CD8-positive, alpha-beta memory T cell (primary cell): ENCODE results near the gene DPM1. TPM values are rescaled to one million over a fixed set of nuclear protein-coding genes. Genes with fewer than 3 reads are reported as not detected.
A peak's percentile ranks its signal among the peaks of the same experiment; 100 is the strongest.

Source experiments
- CTCF ChIA-PET: fragments of 350-600 bp; sonication (Branson Sonifier 250); formaldehyde crosslinking; loops from one replicate; lab custom pipeline; 2021; ENCODE audit warnings: antibody characterized with exemption; lab: Charles Lee
- POLR2A ChIA-PET: fragments of 350-600 bp; sonication (Branson Sonifier 250); formaldehyde crosslinking; loops from one replicate; lab custom pipeline; 2021; ENCODE audit warnings: antibody characterized with exemption; lab: Charles Lee
- DNase-seq, 5 donors: peaks; one replicate each; pipeline versions ENCODE4 v3.0.0 to v3.0.0-alpha.2; 2020 to 2022; ENCODE audit warnings: mixed read lengths in 1 of 5
- H3K27ac ChIP-seq: one replicate; pipeline ENCODE4 v1.7.0; 2013; ENCODE audit warnings: low read depth, mild to moderate bottlenecking, low read length, moderate library complexity
- H3K27me3 ChIP-seq: 2 replicates; pipeline ENCODE4 v1.7.0; 2013; ENCODE audit warnings: low read length, mild to moderate bottlenecking; ENCODE audit not compliant: insufficient read depth, poor library complexity, severe bottlenecking
- H3K36me3 ChIP-seq: 2 replicates; pipeline ENCODE4 v1.7.0; 2013; ENCODE audit warnings: mild to moderate bottlenecking, low read length, moderate library complexity; ENCODE audit not compliant: insufficient read depth
- H3K4me1 ChIP-seq: 2 replicates; pipeline ENCODE4 v1.7.0; 2013; ENCODE audit warnings: mild to moderate bottlenecking, low read length, moderate library complexity; ENCODE audit not compliant: insufficient read depth
- H3K4me3 ChIP-seq: 2 replicates; pipeline ENCODE4 v1.7.0; 2013; ENCODE audit warnings: mild to moderate bottlenecking, low read length
- H3K9me3 ChIP-seq: 2 replicates; pipeline ENCODE4 v1.7.0; 2013; ENCODE audit warnings: mild to moderate bottlenecking, low read length
- H3K27ac Mint-ChIP-seq, 8 donors: one replicate each; pipeline ENCODE4 v1.8.0; 2020 to 2021; ENCODE audit warnings: mixed read lengths in 8 of 8, mild to moderate bottlenecking in 6 of 8, inconsistent platforms in 3 of 8, moderate library complexity in 3 of 8
- H3K27me3 Mint-ChIP-seq, 2 donors: one replicate each; pipeline ENCODE4 v1.8.0; 2020 to 2021; ENCODE audit warnings: mixed read lengths in 2 of 2, mild to moderate bottlenecking in 1 of 2, moderate library complexity in 1 of 2
- H3K36me3 Mint-ChIP-seq, 3 donors: one replicate each; pipeline ENCODE4 v1.8.0; 2020 to 2021; ENCODE audit warnings: mixed read lengths in 3 of 3, inconsistent platforms in 1 of 3, mild to moderate bottlenecking in 1 of 3
- H3K4me1 Mint-ChIP-seq, 3 donors: one replicate each; pipeline ENCODE4 v1.8.0; 2020 to 2021; ENCODE audit warnings: mixed read lengths in 3 of 3, inconsistent platforms in 1 of 3, mild to moderate bottlenecking in 1 of 3
- H3K4me3 Mint-ChIP-seq, 7 donors: one replicate each; pipeline ENCODE4 v1.8.0; 2020 to 2021; ENCODE audit warnings: mixed read lengths in 7 of 7, mild to moderate bottlenecking in 6 of 7, moderate library complexity in 4 of 7, inconsistent platforms in 2 of 7
- H3K9me3 Mint-ChIP-seq, 5 donors: one replicate each; pipeline ENCODE4 v1.8.0; 2020 to 2022; ENCODE audit warnings: mixed read lengths in 5 of 5, mild to moderate bottlenecking in 3 of 5, moderate library complexity in 2 of 5, inconsistent platforms in 1 of 5
- polyA plus RNA-seq: library from polyadenylated mRNA; unstranded; fragments of 300-500 nt; fragmentation: Illumina TruSeq; gene quantifications from one replicate; pipeline ENCODE4 v1.2.3, GENCODE V29; 2021
- total RNA-seq, 2 experiments: library from RNA; stranded (reverse); gene quantifications; one replicate each; pipeline ENCODE4 v1.2.3, GENCODE V29; 2021

DPM1 gene
- total and polyA plus RNA-seq, 3 experiments from 2014 or later, result 65.6 to 77.9 (median 75.1) TPM

GRCh38 chr20:50916257-50916656 is 42.1 kb downstream of the DPM1 start:
- no peak overlapping the region for H3K4me3 ChIP-seq
- H3K27ac ChIP-seq, result no peak overlapping the region
- no peaks in the 10 kb centered on the region for H3K27me3 ChIP-seq
- Mint-ChIP-seq H3K27ac (peak overlapping the region in 6 of 8 donors; percentile 9 to 73 (median 59)), H3K4me1 (peaks cover 82 to 94% (median 92%) of the 10 kb centered on the region in 3 donors), H3K36me3 (peaks cover 0 to 44% (median 7%) of the 10 kb centered on the region in 3 donors), H3K9me3 (no peaks in the 10 kb centered on the region), H3K27me3 (no peaks in the 10 kb centered on the region), H3K4me3 (peak overlapping the region in 1 of 7 donors; percentile 50)
- peaks cover 67% of the 10 kb centered on the region for H3K4me1 ChIP-seq
- POLR2A ChIA-PET, result interaction anchor here (0.6 kb wide), 1 partner anchor 14 kb away, joined by 3 read pairs; no protein-coding TSS in a partner anchor
- DNase-seq, result no peak
- CTCF ChIA-PET, result interaction anchor here (1.1 to 5.2 kb wide), 5 partner anchors 7 to 126 kb away, joined by 3 to 32 read pairs (median 7); partner anchors contain the start of genes ADNP and BCAS4
- H3K9me3 ChIP-seq, result no peaks in the 10 kb centered on the region
- no peaks in the 10 kb centered on the region for H3K36me3 ChIP-seq

GRCh38 chr20:50915424-50915823 is 42.9 kb downstream of the DPM1 start:
- no peaks in the 10 kb centered on the region for H3K36me3 ChIP-seq
- no peak for DNase-seq
- H3K4me1 ChIP-seq, result peaks cover 70% of the 10 kb centered on the region
- H3K27ac ChIP-seq, result no peak overlapping the region
- H3K27me3 Mint-ChIP-seq, result no peaks in the 10 kb centered on the region
- H3K9me3 ChIP-seq, result no peaks in the 10 kb centered on the region
- peaks cover 0 to 41% (median 7%) of the 10 kb centered on the region in 3 donors for H3K36me3 Mint-ChIP-seq
- H3K27me3 ChIP-seq, result no peaks in the 10 kb centered on the region
- peaks cover 80 to 94% (median 92%) of the 10 kb centered on the region in 3 donors for H3K4me1 Mint-ChIP-seq
- peak overlapping the region in 2 of 7 donors; percentile 31 to 35 for H3K4me3 Mint-ChIP-seq
- H3K27ac Mint-ChIP-seq, result peak overlapping the region in 7 of 8 donors; percentile 19 to 80 (median 41)
- H3K9me3 Mint-ChIP-seq, result no peaks in the 10 kb centered on the region
- no peak overlapping the region for H3K4me3 ChIP-seq
- ChIA-PET CTCF (interaction anchor here (1.3 to 5.2 kb wide), 4 partner anchors 8 to 121 kb away, joined by 3 to 32 read pairs (median 10); partner anchors contain the start of genes ADNP and BCAS4), POLR2A (interaction anchor here (0.6 to 0.9 kb wide), 2 partner anchors 16 to 30 kb away, joined by 3 read pairs; partner anchors contain the start of gene ADNP)

- Histone ChIP-seq H3K4me3 (no peak overlapping the region), H3K36me3 (no peaks in the 10 kb centered on the region), H3K9me3 (no peaks in the 10 kb centered on the region), H3K4me1 (peaks cover 70% of the 10 kb centered on the region), H3K27ac (no peak overlapping the region), H3K27me3 (no peaks in the 10 kb centered on the region)
- peaks cover 81 to 93% (median 93%) of the 10 kb centered on the region in 3 donors for H3K4me1 Mint-ChIP-seq
- CTCF ChIA-PET, result interaction anchor here (1.6 to 5.2 kb wide), 2 partner anchors 15 to 17 kb away, joined by 4 to 32 read pairs; partner anchors contain the start of gene ADNP
- H3K9me3 Mint-ChIP-seq, result no peaks in the 10 kb centered on the region
- peak overlapping the region in 4 of 7 donors; percentile 15 to 51 (median 46) for H3K4me3 Mint-ChIP-seq
- H3K27me3 Mint-ChIP-seq, result no peaks in the 10 kb centered on the region
- POLR2A ChIA-PET, result no interaction called here
- H3K27ac Mint-ChIP-seq, result peak overlapping the region in 7 of 8 donors; percentile 29 to 83 (median 64)
- DNase-seq, result no peak
- H3K36me3 Mint-ChIP-seq, result peaks cover 0 to 37% (median 4%) of the 10 kb centered on the region in 3 donors
Observed at GRCh38 chr20:50913690-50914375, 44.5 kb downstream of the DPM1 start.

GRCh38 chr20:50911716-50912115 is 46.6 kb downstream of the DPM1 start:
- no peaks in the 10 kb centered on the region for H3K9me3 ChIP-seq
- ChIA-PET CTCF (interaction anchor here (0.9 to 2.2 kb wide), 4 partner anchors 11 to 117 kb away, joined by 3 to 7 read pairs (median 4); no protein-coding TSS in a partner anchor), POLR2A (interaction anchor here (1.2 kb wide), 1 partner anchor 14 kb away, joined by 4 read pairs; no protein-coding TSS in a partner anchor)
- peak overlapping the region in 3 of 7 donors; percentile 28 to 53 (median 47) for H3K4me3 Mint-ChIP-seq
- H3K4me1 ChIP-seq, result peaks cover 49% of the 10 kb centered on the region
- peaks cover 0 to 32% (median 4%) of the 10 kb centered on the region in 3 donors for H3K36me3 Mint-ChIP-seq
- no peaks in the 10 kb centered on the region for H3K27me3 Mint-ChIP-seq
- no peaks in the 10 kb centered on the region for H3K9me3 Mint-ChIP-seq
- peaks cover 70 to 88% (median 86%) of the 10 kb centered on the region in 3 donors for H3K4me1 Mint-ChIP-seq
- no peak for DNase-seq
- H3K27ac Mint-ChIP-seq, result peak overlapping the region in 6 of 8 donors; percentile 19 to 85 (median 76)
- no peak overlapping the region for H3K4me3 ChIP-seq
- no peaks in the 10 kb centered on the region for H3K36me3 ChIP-seq
- no peak overlapping the region for H3K27ac ChIP-seq
- H3K27me3 ChIP-seq, result no peaks in the 10 kb centered on the region

GRCh38 chr20:50911030-50911429 is 47.3 kb downstream of the DPM1 start:
- Histone ChIP-seq H3K4me3 (no peak overlapping the region), H3K36me3 (no peaks in the 10 kb centered on the region), H3K9me3 (no peaks in the 10 kb centered on the region), H3K27me3 (no peaks in the 10 kb centered on the region), H3K4me1 (peaks cover 49% of the 10 kb centered on the region), H3K27ac (no peak overlapping the region)
- ChIA-PET CTCF (interaction anchor here (0.9 to 2.2 kb wide), 5 partner anchors 10 to 117 kb away, joined by 3 to 7 read pairs (median 4); partner anchors contain the start of gene ADNP), POLR2A (no interaction called here)
- Mint-ChIP-seq H3K27ac (peak overlapping the region in 7 of 8 donors; percentile 19 to 84 (median 66)), H3K36me3 (peaks cover 0 to 34% (median 4%) of the 10 kb centered on the region in 3 donors), H3K4me3 (peak overlapping the region in 6 of 7 donors; percentile 9 to 52 (median 43)), H3K27me3 (no peaks in the 10 kb centered on the region), H3K4me1 (peaks cover 67 to 86% (median 81%) of the 10 kb centered on the region in 3 donors), H3K9me3 (no peaks in the 10 kb centered on the region)
- DNase-seq, result no peak

- Mint-ChIP-seq H3K27ac (peak overlapping the region in 5 of 8 donors; percentile 3 to 53 (median 32)), H3K9me3 (no peaks in the 10 kb centered on the region), H3K36me3 (peaks cover 0 to 33% (median 4%) of the 10 kb centered on the region in 3 donors), H3K4me3 (peak overlapping the region in 1 of 7 donors; percentile 24), H3K27me3 (no peaks in the 10 kb centered on the region), H3K4me1 (peaks cover 68 to 86% (median 79%) of the 10 kb centered on the region in 3 donors)
- ChIA-PET CTCF (interaction anchor here (0.6 to 1.6 kb wide), 4 partner anchors 10 to 20 kb away, joined by 3 to 4 read pairs (median 4); no protein-coding TSS in a partner anchor), POLR2A (interaction anchor here (0.6 to 0.9 kb wide), 2 partner anchors 27 to 115 kb away, joined by 3 to 5 read pairs; partner anchors contain the start of gene BCAS4)
- DNase-seq, result no peak
- H3K9me3 ChIP-seq, result no peaks in the 10 kb centered on the region
- H3K36me3 ChIP-seq, result no peaks in the 10 kb centered on the region
- no peaks in the 10 kb centered on the region for H3K27me3 ChIP-seq
- H3K27ac ChIP-seq, result no peak overlapping the region
- H3K4me1 ChIP-seq, result peaks cover 52% of the 10 kb centered on the region
- H3K4me3 ChIP-seq, result no peak overlapping the region
Observed at GRCh38 chr20:50909413-50909812, 48.9 kb downstream of the DPM1 start.

- peaks cover 0 to 52% (median 10%) of the 10 kb centered on the region in 3 donors for H3K36me3 Mint-ChIP-seq
- H3K36me3 ChIP-seq, result peaks cover 18% of the 10 kb centered on the region
- CTCF ChIA-PET, result no interaction called here
Observed at GRCh38 chr20:50904067-50904570, 54.2 kb downstream of the DPM1 start.

More at GRCh38 chr20:50904067-50904570, 54.2 kb downstream of the DPM1 start:
- peak overlapping the region in 7 of 8 donors; percentile 22 to 96 (median 51) for H3K27ac Mint-ChIP-seq
- Histone ChIP-seq H3K27ac (no peak overlapping the region), H3K4me3 (no peak overlapping the region), H3K4me1 (peaks cover 33% of the 10 kb centered on the region), H3K9me3 (no peaks in the 10 kb centered on the region), H3K27me3 (no peaks in the 10 kb centered on the region)
- no peaks in the 10 kb centered on the region for H3K27me3 Mint-ChIP-seq
- no peak overlapping the region for H3K4me3 Mint-ChIP-seq
- DNase-seq, result no peak
- POLR2A ChIA-PET, result no interaction called here
- H3K4me1 Mint-ChIP-seq, result peaks cover 52 to 70% (median 64%) of the 10 kb centered on the region in 3 donors
- H3K9me3 Mint-ChIP-seq, result no peaks in the 10 kb centered on the region
